Medulla oblongata (tissue), 1 donor: ENCODE results near the gene SUPT5H.
"Not testable (repeated sequence)": the region's sequence is repeated elsewhere in the genome, so short reads cannot be mapped to it uniquely, and the experiment has no call there.

Source experiments
- DNase-seq: peaks from one replicate; pipeline ENCODE4 v3.0.0-alpha.2; 2015; ENCODE audit errors: extremely low spot score

SUPT5H gene

GRCh38 chr19:39425744-39426143 lies 19.6 kb upstream of the SUPT5H start:
- DNase-seq, result no peak

GRCh38 chr19:39426170-39426569 lies 19.2 kb upstream of the SUPT5H start:
- DNase-seq, result peak; percentile 35

GRCh38 chr19:39427707-39428106 lies 17.7 kb upstream of the SUPT5H start:
- DNase-seq, result no peak

GRCh38 chr19:39428283-39429112 lies 16.9 kb upstream of the SUPT5H start:
- DNase-seq, result no peak

GRCh38 chr19:39430675-39431593 lies 14.4 kb upstream of the SUPT5H start:
- DNase-seq, result peak; percentile 37

GRCh38 chr19:39432677-39433025 lies 12.7 kb upstream of the SUPT5H start:
- no peak for DNase-seq

- DNase-seq, result no peak
Measured at GRCh38 chr19:39433480-39434079, 11.8 kb upstream of the SUPT5H start.

- no peak for DNase-seq
Measured at GRCh38 chr19:39434123-39435076, 11.0 kb upstream of the SUPT5H start.

- DNase-seq, result peak; percentile 98
Measured at GRCh38 chr19:39435499-39436349, 9.7 kb upstream of the SUPT5H start, which contains the start of gene RPS16. Gene RPS16, minus strand, starts transcription at chr19:39435949. Its CDS starts 54 bp downstream, at chr19:39435895.

- DNase-seq, result no peak
Measured at GRCh38 chr19:39436350-39436716, 9.0 kb upstream of the SUPT5H start.

- no peak for DNase-seq
Measured at GRCh38 chr19:39438270-39438934, 7.0 kb upstream of the SUPT5H start.

- no peak for DNase-seq
Measured at GRCh38 chr19:39444598-39445195, 685 bp upstream of the SUPT5H start.

- no peak for DNase-seq
Measured at GRCh38 chr19:39446365-39447084, 1.1 kb downstream of the SUPT5H start.

GRCh38 chr19:39448271-39448670 lies 2.9 kb downstream of the SUPT5H start:
- no peak for DNase-seq

- DNase-seq, result no peak
Measured at GRCh38 chr19:39449116-39449797, 3.9 kb downstream of the SUPT5H start.

- not testable (repeated sequence) for DNase-seq
Measured at GRCh38 chr19:39451257-39451656, 5.9 kb downstream of the SUPT5H start.

GRCh38 chr19:39463403-39463802 lies 18.0 kb downstream of the SUPT5H start:
- no peak for DNase-seq
